HepG2 (cell line): ENCODE data around the gene PFDN2. TPM values are rescaled to one million over a fixed set of nuclear protein-coding genes. Genes with fewer than 3 reads are reported as not detected.

Source experiments
- GATA4 ChIP-seq: sonication (generic); IDR thresholded peaks from 2 replicates; pipeline ENCODE4 v1.6.1; 2016; ENCODE audit warnings: antibody characterized with exemption, low read depth, borderline replicate concordance
- GLI4 ChIP-seq: sonication (generic); formaldehyde crosslinking; IDR thresholded peaks from 2 replicates; pipeline ENCODE4 v1.5.1; 2020; ENCODE audit warnings: missing genetic modification reagents, mild to moderate bottlenecking, moderate library complexity, borderline replicate concordance
- HBP1 ChIP-seq: IDR thresholded peaks from 2 replicates; pipeline ENCODE4 v1.6.1; 2016; ENCODE audit warnings: low read depth, control low read depth
- HNRNPL ChIP-seq: fragments of 200-400 bp; formaldehyde crosslinking; IDR thresholded peaks from 2 replicates; pipeline ENCODE4 v1.6.1; 2017; ENCODE audit warnings: mild to moderate bottlenecking, low read depth, low read length
- JARID2 ChIP-seq: sonication (generic); formaldehyde crosslinking; IDR thresholded peaks from 2 replicates; pipeline ENCODE4 v1.8.1; 2023; ENCODE audit warnings: missing genetic modification reagents, inconsistent platforms; ENCODE audit not compliant: insufficient replicate concordance
- KDM5A ChIP-seq: fragments of 200-600 bp; sonication (generic); IDR thresholded peaks from 2 replicates; pipeline ENCODE4 v1.7.0; 2018; ENCODE audit warnings: antibody characterized with exemption, mild to moderate bottlenecking, low read length, borderline replicate concordance
- MAFG ChIP-seq: sonication (generic); formaldehyde crosslinking; IDR thresholded peaks from 2 replicates; pipeline ENCODE4 v1.5.1; 2020; ENCODE audit warnings: mild to moderate bottlenecking, missing genetic modification reagents
- MBNL3 ChIP-seq: fragments of 250-450 bp; sonication (Bioruptor Pico); conservative IDR thresholded peaks from 2 replicates; pipeline ENCODE4 v1.8.0; 2022; ENCODE audit warnings: mild to moderate bottlenecking, inconsistent platforms
- PCBP2 ChIP-seq: fragments of 200-400 bp; formaldehyde crosslinking; optimal IDR thresholded peaks from 2 replicates; pipeline ENCODE3; 2018; ENCODE audit warnings: low read length, low read depth; ENCODE audit not compliant: poor library complexity, severe bottlenecking
- REXO4 ChIP-seq: sonication (generic); formaldehyde crosslinking; IDR thresholded peaks from 2 replicates; pipeline ENCODE4 v1.8.0; 2022; ENCODE audit warnings: missing genetic modification reagents, mild to moderate bottlenecking, borderline replicate concordance
- SKIL ChIP-seq: sonication (generic); formaldehyde crosslinking; IDR thresholded peaks from 2 replicates; pipeline ENCODE4 v1.8.0; 2022; ENCODE audit warnings: missing genetic modification reagents, mild to moderate bottlenecking, moderate library complexity, borderline replicate concordance
- SMARCE1 ChIP-seq: fragments of 450-650 bp; IDR thresholded peaks from 2 replicates; pipeline ENCODE4 v1.6.1; 2017; ENCODE audit warnings: borderline replicate concordance
- SP5 ChIP-seq: IDR thresholded peaks from 2 replicates; pipeline ENCODE4 v1.6.1; 2016; ENCODE audit warnings: low read depth, borderline replicate concordance
- TBL1XR1 ChIP-seq: fragments of 150-350 bp; IDR thresholded peaks from 2 replicates; pipeline ENCODE4 v1.6.1; 2014; ENCODE audit warnings: borderline replicate concordance, low read length; ENCODE audit not compliant: partially characterized antibody
- ZGPAT ChIP-seq: IDR thresholded peaks from 2 replicates; pipeline ENCODE4 v1.6.1; 2016; ENCODE audit warnings: mild to moderate bottlenecking
- ZNF205 ChIP-seq: IDR thresholded peaks from 2 replicates; pipeline ENCODE4 v1.6.1; 2018; ENCODE audit warnings: missing biosample characterization, missing genetic modification reagents
- ZNF225 ChIP-seq: sonication (generic); formaldehyde crosslinking; IDR thresholded peaks from 2 replicates; pipeline ENCODE4 v1.4.0; 2020; ENCODE audit warnings: mild to moderate bottlenecking, missing genetic modification reagents
- ZNF513 ChIP-seq: sonication (generic); formaldehyde crosslinking; conservative IDR thresholded peaks from 2 replicates; pipeline ENCODE4 v1.5.0; 2020; ENCODE audit warnings: missing genetic modification reagents
- ZXDC ChIP-seq: sonication (generic); formaldehyde crosslinking; IDR thresholded peaks from 2 replicates; pipeline ENCODE4 v1.5.0; 2020; ENCODE audit warnings: mild to moderate bottlenecking, missing genetic modification reagents
- polyA plus RNA-seq, 8 experiments: library from polyadenylated mRNA; depleted of rRNA in 3 of 8; stranded (reverse) in 7 of 8; unstranded in 1 of 8; fragments of >200 nt; fragmentation: Illumina TruSeq in 4 of 8; extraction: Trizol in 4 of 8; gene quantifications; 2 replicates each; pipeline versions ENCODE4 v1.2.1 to v1.2.3, GENCODE V29; 2011 to 2016; ENCODE audit warnings: low read depth in 4 of 8, missing spikeins in 1 of 8, mixed read lengths in 1 of 8; ENCODE audit not compliant: insufficient read depth in 1 of 8
- total RNA-seq, 5 experiments: library from RNA; depleted of rRNA; stranded (reverse); fragments of >200 nt; fragmentation: Illumina TruSeq; extraction: Trizol; gene quantifications; 2 replicates each; pipeline ENCODE4 v1.2.3, GENCODE V29; 2016; ENCODE audit warnings: low read depth in 1 of 5

The PFDN2 gene
- total and polyA plus RNA-seq, 2 of the 13 experiments (the other 11 are each of a cell fraction or from before 2014, with no cell fraction given): 62.6 to 63.6 TPM

GRCh38 chr1:161117759-161118581 lies at the start of gene PFDN2, which contains the start of gene NIT1 (continued):
- TF ChIP-seq ZGPAT (CRISPR knock-in tag): peak; percentile 78; the same call in 1 of the 2 replicates
- peak; percentile 45; the same call in 1 of the 2 replicates for TF ChIP-seq GLI4 (CRISPR knock-in tag)
- TF ChIP-seq MAFG (CRISPR knock-in tag): no peak
- TF ChIP-seq SKIL (CRISPR knock-in tag): peak; percentile 23; the same call in 1 of the 2 replicates
- no peak for TF ChIP-seq ZXDC
- peak; percentile 86 for TF ChIP-seq KDM5A
- no peak for TF ChIP-seq MBNL3 (CRISPR knock-in tag)
- TF ChIP-seq REXO4: no peak
- TF ChIP-seq JARID2 (CRISPR knock-in tag): peak; percentile 33
- no peak for TF ChIP-seq TBL1XR1
- no peak for TF ChIP-seq HNRNPL
- no peak for TF ChIP-seq PCBP2
- no peak for TF ChIP-seq ZNF513 (CRISPR knock-in tag)
- peak; percentile 41; the same call in 1 of the 2 replicates for TF ChIP-seq HBP1 (CRISPR knock-in tag)
- TF ChIP-seq GATA4: 0 out of 2 replicates have a peak, but pooled peaks have one; percentile 36
- 0 out of 2 replicates have a peak, but pooled peaks have one; percentile 36 for TF ChIP-seq SP5 (CRISPR knock-in tag)
- TF ChIP-seq SMARCE1: no peak
- TF ChIP-seq ZNF205 (CRISPR knock-in tag): peak; percentile 71; the same call in 1 of the 2 replicates
- peak; percentile 80; the same call in 1 of the 2 replicates for TF ChIP-seq ZNF225 (CRISPR knock-in tag)
